ENCODE measurements around the gene RBM14.

- TF ChIP-seq POLR2AphosphoS5 (IDR thresholded peaks at IDR 0.05; ENCODE audit: insufficient read depth in 1 of 2, low read depth in 1 of 2) (no peak), CTCF (IDR thresholded peaks at IDR 0.05) (no peak), POLR2A (IDR thresholded peaks at IDR 0.05) (no peak)
These were observed 46.2 kb upstream of the RBM14 start for GRCh38 chr11:66570079-66570849.
